ENCODE measurements around the gene MCM7. TPM values are rescaled to one million over a fixed set of nuclear protein-coding genes. Genes with fewer than 3 reads are reported as not detected.
A peak's percentile ranks its signal among the peaks of the same experiment; 100 is the strongest.

MCM7 gene
- total and polyA plus RNA-seq, 2 donors: 111 to 231 TPM

DNA sequence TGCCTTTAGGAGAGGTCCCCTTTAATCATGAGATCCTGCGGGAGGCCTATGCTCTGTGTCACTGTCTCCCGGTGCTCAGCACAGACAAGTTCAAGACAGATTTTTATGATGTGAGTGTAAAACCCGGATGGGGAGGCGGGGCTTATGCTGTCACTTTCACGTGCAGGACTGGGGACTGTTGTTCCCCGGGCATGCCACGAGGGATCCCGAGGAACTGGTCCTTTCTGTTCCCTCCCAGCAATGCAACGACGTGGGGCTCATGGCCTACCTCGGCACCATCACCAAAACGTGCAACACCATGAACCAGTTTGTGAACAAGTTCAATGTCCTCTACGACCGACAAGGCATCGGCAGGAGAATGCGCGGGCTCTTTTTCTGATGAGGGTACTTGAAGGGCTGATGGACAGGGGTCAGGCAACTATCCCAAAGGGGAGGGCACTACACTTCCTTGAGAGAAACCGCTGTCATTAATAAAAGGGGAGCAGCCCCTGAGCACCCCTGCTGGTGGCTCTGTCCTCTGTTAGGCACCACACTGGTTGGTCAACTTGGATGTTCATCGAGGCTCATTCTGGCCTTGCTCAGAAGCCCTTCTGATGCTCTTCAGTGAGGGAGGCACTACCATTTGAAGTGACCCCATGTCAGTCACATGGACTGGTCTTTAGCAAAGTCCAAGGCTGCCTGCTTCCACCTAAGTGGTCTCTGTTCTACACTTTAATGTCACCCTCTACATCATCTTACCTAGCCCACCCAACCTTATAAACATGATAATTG, 9.6 kb downstream of the MCM7 start:
- DNase-seq (ENCODE audit: low read depth in 6 of 9, low spot score in 9 of 9): no peak
- no peak overlapping the region for H3K4me3 ChIP-seq (ENCODE audit: low read length in 2 of 2)
- no peaks in the 10 kb centered on the region for H3K27me3 ChIP-seq (ENCODE audit: control insufficient read depth in 2 of 2, insufficient read depth in 1 of 2, low read length in 1 of 2)
- no peak overlapping the region for H3K27ac ChIP-seq (ENCODE audit: low read depth in 1 of 2, low read length in 1 of 2)
- 93% methylated on average over 19 of the region's 19 CpGs for WGBS
- H3K9me3 ChIP-seq (ENCODE audit: control insufficient read depth in 2 of 2, insufficient read depth in 1 of 2, low read length in 1 of 2): peaks cover 0 to 8% of the 10 kb centered on the region in 2 donors
- peaks cover 59 to 63% of the 10 kb centered on the region in 2 donors for H3K36me3 ChIP-seq (ENCODE audit: control insufficient read depth in 2 of 2, insufficient read depth in 2 of 2, low read length in 1 of 2)
- H3K4me1 ChIP-seq (ENCODE audit: control insufficient read depth in 2 of 2, insufficient read depth in 2 of 2, low read length in 2 of 2): peaks cover 14 to 17% of the 10 kb centered on the region in 2 donors

- H3K4me1 ChIP-seq (ENCODE audit: control insufficient read depth in 2 of 2, insufficient read depth in 2 of 2, low read length in 2 of 2): peaks cover 14 to 17% of the 10 kb centered on the region in 2 donors
- peaks cover 51 to 55% of the 10 kb centered on the region in 2 donors for H3K36me3 ChIP-seq (ENCODE audit: control insufficient read depth in 2 of 2, insufficient read depth in 2 of 2, low read length in 1 of 2)
- H3K9me3 ChIP-seq (ENCODE audit: control insufficient read depth in 2 of 2, insufficient read depth in 1 of 2, low read length in 1 of 2): peaks cover 0 to 4% of the 10 kb centered on the region in 2 donors
- 97% methylated on average over 14 of the region's 14 CpGs for WGBS
- DNase-seq (ENCODE audit: low read depth in 6 of 9, low spot score in 9 of 9): no peak
- no peak overlapping the region for H3K27ac ChIP-seq (ENCODE audit: low read depth in 1 of 2, low read length in 1 of 2)
- H3K27me3 ChIP-seq (ENCODE audit: control insufficient read depth in 2 of 2, insufficient read depth in 1 of 2, low read length in 1 of 2): peaks cover 0 to 1% of the 10 kb centered on the region in 2 donors
- H3K4me3 ChIP-seq (ENCODE audit: low read length in 2 of 2): no peak overlapping the region
Observed at GRCh38 chr7:100090527-100091410, 10.4 kb downstream of the MCM7 start.

GRCh38 chr7:100089458-100090196, 11.6 kb downstream of the MCM7 start:
- Histone ChIP-seq H3K27ac (ENCODE audit: low read depth in 1 of 2, low read length in 1 of 2) (peak overlapping the region; percentile 84 to 93), H3K36me3 (ENCODE audit: control insufficient read depth in 2 of 2, insufficient read depth in 2 of 2, low read length in 1 of 2) (peaks cover 41 to 44% of the 10 kb centered on the region in 2 donors), H3K4me1 (ENCODE audit: control insufficient read depth in 2 of 2, insufficient read depth in 2 of 2, low read length in 2 of 2) (peaks cover 14 to 17% of the 10 kb centered on the region in 2 donors), H3K9me3 (ENCODE audit: control insufficient read depth in 2 of 2, insufficient read depth in 1 of 2, low read length in 1 of 2) (peaks cover 0 to 4% of the 10 kb centered on the region in 2 donors), H3K27me3 (ENCODE audit: control insufficient read depth in 2 of 2, insufficient read depth in 1 of 2, low read length in 1 of 2) (peaks cover 0 to 5% of the 10 kb centered on the region in 2 donors), H3K4me3 (ENCODE audit: low read length in 2 of 2) (peak overlapping the region; percentile 90 to 99)
- 67% methylated on average over 7 of the region's 7 CpGs for WGBS
- no peak for DNase-seq (ENCODE audit: low read depth in 6 of 9, low spot score in 9 of 9)

GRCh38 chr7:100088621-100089457, 12.4 kb downstream of the MCM7 start, which contains the start of gene COPS6:
TSS of gene COPS6 (plus strand) at chr7:100088969. CDS start at chr7:100088991, 22 bp downstream.
- peaks cover 0 to 4% of the 10 kb centered on the region in 2 donors for H3K9me3 ChIP-seq (ENCODE audit: control insufficient read depth in 2 of 2, insufficient read depth in 1 of 2, low read length in 1 of 2)
- peak within 1 kb of the TSS; percentile 90 to 99 for H3K4me3 ChIP-seq (ENCODE audit: low read length in 2 of 2)
- H3K27ac ChIP-seq (ENCODE audit: low read depth in 1 of 2, low read length in 1 of 2): peak within 1 kb of the TSS; percentile 84 to 93
- H3K27me3 ChIP-seq (ENCODE audit: control insufficient read depth in 2 of 2, insufficient read depth in 1 of 2, low read length in 1 of 2): peaks cover 3 to 13% of the 10 kb centered on the region in 2 donors
- DNase-seq (ENCODE audit: low read depth in 6 of 9, low spot score in 9 of 9): peak in 7 of 9 donors; percentile 54 to 90 (median 75)
- peaks cover 35 to 36% of the 10 kb centered on the region in 2 donors for H3K36me3 ChIP-seq (ENCODE audit: control insufficient read depth in 2 of 2, insufficient read depth in 2 of 2, low read length in 1 of 2)
- WGBS: under 1% methylated on average over 68 of the region's 68 CpGs
- H3K4me1 ChIP-seq (ENCODE audit: control insufficient read depth in 2 of 2, insufficient read depth in 2 of 2, low read length in 2 of 2): peaks cover 14 to 17% of the 10 kb centered on the region in 2 donors

DNA sequence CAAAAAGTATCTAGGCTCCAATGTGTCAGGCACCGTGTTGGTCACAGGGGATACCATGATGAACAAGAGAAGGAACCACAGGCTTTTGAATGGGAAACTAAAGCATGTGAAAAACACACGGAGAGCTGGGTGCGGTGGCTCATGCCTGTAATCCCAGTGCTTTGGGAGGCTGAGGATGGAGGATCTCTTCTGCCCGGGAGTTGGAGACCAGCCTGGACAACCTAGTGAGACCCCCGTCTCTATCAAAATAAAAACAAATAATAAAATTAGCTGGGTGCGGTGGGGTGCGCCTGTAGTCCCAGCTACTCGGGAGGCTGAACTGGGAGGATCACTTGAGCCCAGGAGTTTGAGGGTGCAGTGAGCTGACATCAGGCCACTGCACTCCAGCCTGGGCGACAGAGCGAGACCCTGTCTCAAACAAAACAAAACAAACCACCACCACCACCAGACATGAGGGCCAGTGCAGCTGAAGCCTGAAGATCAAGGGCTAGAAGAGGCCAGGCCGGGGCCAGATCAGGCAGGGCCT, 13.0 kb downstream of the MCM7 start:
- Histone ChIP-seq H3K27me3 (ENCODE audit: control insufficient read depth in 2 of 2, insufficient read depth in 1 of 2, low read length in 1 of 2) (peaks cover 5 to 20% of the 10 kb centered on the region in 2 donors), H3K4me1 (ENCODE audit: control insufficient read depth in 2 of 2, insufficient read depth in 2 of 2, low read length in 2 of 2) (peaks cover 14 to 17% of the 10 kb centered on the region in 2 donors), H3K4me3 (ENCODE audit: low read length in 2 of 2) (peak overlapping the region; percentile 90 to 99), H3K27ac (ENCODE audit: low read depth in 1 of 2, low read length in 1 of 2) (peak overlapping the region; percentile 61 to 93), H3K36me3 (ENCODE audit: control insufficient read depth in 2 of 2, insufficient read depth in 2 of 2, low read length in 1 of 2) (peaks cover 28 to 29% of the 10 kb centered on the region in 2 donors), H3K9me3 (ENCODE audit: control insufficient read depth in 2 of 2, insufficient read depth in 1 of 2, low read length in 1 of 2) (peaks cover 0 to 4% of the 10 kb centered on the region in 2 donors)
- 86% methylated on average over 11 of the region's 11 CpGs for WGBS
- DNase-seq (ENCODE audit: low read depth in 6 of 9, low spot score in 9 of 9): no peak

- no peak overlapping the region for H3K4me3 ChIP-seq (ENCODE audit: low read length in 2 of 2)
- H3K4me1 ChIP-seq (ENCODE audit: control insufficient read depth in 2 of 2, insufficient read depth in 2 of 2, low read length in 2 of 2): peaks cover 14 to 24% of the 10 kb centered on the region in 2 donors
- H3K36me3 ChIP-seq (ENCODE audit: control insufficient read depth in 2 of 2, insufficient read depth in 2 of 2, low read length in 1 of 2): peaks cover 19 to 20% of the 10 kb centered on the region in 2 donors
- DNase-seq (ENCODE audit: low read depth in 6 of 9, low spot score in 9 of 9): no peak
- 98% methylated on average over 10 of the region's 10 CpGs for WGBS
- no peak overlapping the region for H3K27ac ChIP-seq (ENCODE audit: low read depth in 1 of 2, low read length in 1 of 2)
- H3K9me3 ChIP-seq (ENCODE audit: control insufficient read depth in 2 of 2, insufficient read depth in 1 of 2, low read length in 1 of 2): peaks cover 0 to 4% of the 10 kb centered on the region in 2 donors
- H3K27me3 ChIP-seq (ENCODE audit: control insufficient read depth in 2 of 2, insufficient read depth in 1 of 2, low read length in 1 of 2): peaks cover 5 to 30% of the 10 kb centered on the region in 2 donors
Observed at GRCh38 chr7:100087055-100087750, 14.0 kb downstream of the MCM7 start.

DNA sequence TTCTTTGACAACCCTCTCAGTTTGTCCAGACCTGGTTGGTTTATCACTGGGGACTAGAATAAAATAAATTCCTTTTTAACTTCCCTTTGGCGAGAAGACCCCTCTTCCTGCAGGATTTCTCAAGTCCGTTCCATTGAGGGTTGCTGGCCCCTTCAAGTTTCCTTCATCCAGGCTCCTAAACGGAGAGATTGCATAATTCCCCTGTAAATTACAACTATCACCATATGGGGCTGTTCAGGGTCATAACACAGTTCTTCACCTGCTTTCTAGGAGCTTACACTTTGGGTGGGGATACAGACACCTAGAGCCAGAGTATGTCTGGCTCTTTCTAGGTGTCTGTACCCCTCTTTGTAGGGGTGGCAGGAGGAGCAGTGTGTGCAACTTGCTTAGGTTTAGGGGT, 15.7 kb downstream of the MCM7 start:
- Histone ChIP-seq H3K27me3 (ENCODE audit: control insufficient read depth in 2 of 2, insufficient read depth in 1 of 2, low read length in 1 of 2) (peaks cover 7 to 34% of the 10 kb centered on the region in 2 donors), H3K27ac (ENCODE audit: low read depth in 1 of 2, low read length in 1 of 2) (no peak overlapping the region), H3K36me3 (ENCODE audit: control insufficient read depth in 2 of 2, insufficient read depth in 2 of 2, low read length in 1 of 2) (peaks cover 2 to 3% of the 10 kb centered on the region in 2 donors), H3K9me3 (ENCODE audit: control insufficient read depth in 2 of 2, insufficient read depth in 1 of 2, low read length in 1 of 2) (peaks cover 0 to 4% of the 10 kb centered on the region in 2 donors), H3K4me1 (ENCODE audit: control insufficient read depth in 2 of 2, insufficient read depth in 2 of 2, low read length in 2 of 2) (peaks cover 20 to 29% of the 10 kb centered on the region in 2 donors), H3K4me3 (ENCODE audit: low read length in 2 of 2) (no peak overlapping the region)
- DNase-seq (ENCODE audit: low read depth in 6 of 9, low spot score in 9 of 9): no peak
- WGBS: 90% methylated on average over 3 of the region's 3 CpGs

All from thymus (tissue), 11 donors.